ENCODE measurements around the gene PMAIP1. TPM values are rescaled to one million over a fixed set of nuclear protein-coding genes. Genes with fewer than 3 reads are reported as not detected.
A peak's percentile ranks its signal among the peaks of the same experiment; 100 is the strongest.

The PMAIP1 gene
- total RNA-seq, 1 experiment from 2014 or later, result 28.0 TPM

DNA sequence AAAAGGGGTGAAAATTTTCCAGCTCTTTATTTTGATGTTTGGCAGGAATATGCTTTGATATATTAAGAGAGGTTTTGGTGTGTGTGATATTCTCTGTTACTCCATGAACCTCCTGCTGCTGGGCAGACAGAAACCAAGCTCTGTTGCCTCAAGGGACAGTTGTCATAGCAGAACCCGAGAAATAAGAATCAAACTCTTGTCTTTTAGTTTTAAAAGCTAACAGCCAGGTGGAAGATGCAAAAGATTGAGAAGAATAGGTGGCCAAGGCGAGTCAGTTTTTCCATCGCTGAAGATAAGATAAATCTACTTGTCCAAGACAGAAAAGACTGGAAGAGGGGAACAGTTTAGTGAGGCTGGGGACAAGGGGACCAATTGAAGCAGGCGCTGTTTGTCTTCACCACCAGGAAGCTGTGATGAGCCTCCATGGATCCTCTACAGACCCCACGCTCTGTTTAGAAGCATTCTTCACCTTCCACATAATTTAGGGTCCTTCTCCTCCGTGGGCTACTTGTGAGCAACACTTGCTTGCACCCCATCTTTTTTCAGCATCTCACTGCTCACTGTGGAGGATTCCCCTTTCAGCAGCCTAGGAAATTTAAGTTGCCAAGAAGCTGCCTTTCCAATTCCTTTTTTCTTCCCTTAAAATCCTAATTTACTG lies 23.9 kb downstream of the PMAIP1 start:
- H3K27ac Mint-ChIP-seq (ENCODE audit: low read depth, unreplicated experiment), result peak overlapping the region; percentile 4
- H3K27me3 Mint-ChIP-seq (ENCODE audit: insufficient read depth, unreplicated experiment), result no peaks in the 10 kb centered on the region
- no peak overlapping the region for H3K4me3 Mint-ChIP-seq (ENCODE audit: unreplicated experiment)
- ChIA-PET POLR2A (interaction anchor here (0.7 to 1.4 kb wide), 5 partner anchors 8 to 30 kb away, joined by 3 to 5 read pairs (median 3); no protein-coding TSS in a partner anchor), CTCF (interaction anchor here (0.6 kb wide), 2 partner anchors 84 to 1054 kb away, joined by 3 read pairs; no protein-coding TSS in a partner anchor)
- H3K9me3 Mint-ChIP-seq (ENCODE audit: unreplicated experiment), result no peaks in the 10 kb centered on the region
- intact Hi-C loops (cut with micrococcal nuclease), result no loop called here
- TF ChIP-seq, protein P1, sequence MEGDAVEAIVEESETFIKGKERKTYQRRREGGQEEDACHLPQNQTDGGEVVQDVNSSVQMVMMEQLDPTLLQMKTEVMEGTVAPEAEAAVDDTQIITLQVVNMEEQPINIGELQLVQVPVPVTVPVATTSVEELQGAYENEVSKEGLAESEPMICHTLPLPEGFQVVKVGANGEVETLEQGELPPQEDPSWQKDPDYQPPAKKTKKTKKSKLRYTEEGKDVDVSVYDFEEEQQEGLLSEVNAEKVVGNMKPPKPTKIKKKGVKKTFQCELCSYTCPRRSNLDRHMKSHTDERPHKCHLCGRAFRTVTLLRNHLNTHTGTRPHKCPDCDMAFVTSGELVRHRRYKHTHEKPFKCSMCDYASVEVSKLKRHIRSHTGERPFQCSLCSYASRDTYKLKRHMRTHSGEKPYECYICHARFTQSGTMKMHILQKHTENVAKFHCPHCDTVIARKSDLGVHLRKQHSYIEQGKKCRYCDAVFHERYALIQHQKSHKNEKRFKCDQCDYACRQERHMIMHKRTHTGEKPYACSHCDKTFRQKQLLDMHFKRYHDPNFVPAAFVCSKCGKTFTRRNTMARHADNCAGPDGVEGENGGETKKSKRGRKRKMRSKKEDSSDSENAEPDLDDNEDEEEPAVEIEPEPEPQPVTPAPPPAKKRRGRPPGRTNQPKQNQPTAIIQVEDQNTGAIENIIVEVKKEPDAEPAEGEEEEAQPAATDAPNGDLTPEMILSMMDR (IDR thresholded peaks at IDR 0.05; ENCODE audit: unreplicated experiment), result no peak
- no peaks in the 10 kb centered on the region for H3K36me3 Mint-ChIP-seq (ENCODE audit: insufficient read depth, unreplicated experiment)
- peaks cover 20% of the 10 kb centered on the region for H3K4me1 Mint-ChIP-seq (ENCODE audit: insufficient read depth, unreplicated experiment)
- no peak for DNase-seq (ENCODE audit: unreplicated experiment)
- no TSS peak for BruUV-seq (replicated peaks)

GRCh38 chr18:59926131-59926530 lies 26.3 kb downstream of the PMAIP1 start:
- TF ChIP-seq, protein P1 (IDR thresholded peaks at IDR 0.05; ENCODE audit: unreplicated experiment), result no peak

GRCh38 chr18:59927246-59927825 lies 27.5 kb downstream of the PMAIP1 start:
- TF ChIP-seq, protein P1 (IDR thresholded peaks at IDR 0.05; ENCODE audit: unreplicated experiment), result no peak
- BruUV-seq (replicated peaks), result no TSS peak
- no peaks in the 10 kb centered on the region for H3K27me3 Mint-ChIP-seq (ENCODE audit: insufficient read depth, unreplicated experiment)
- H3K4me3 Mint-ChIP-seq (ENCODE audit: unreplicated experiment), result no peak overlapping the region
- H3K27ac Mint-ChIP-seq (ENCODE audit: low read depth, unreplicated experiment), result no peak overlapping the region
- peaks cover 19% of the 10 kb centered on the region for H3K4me1 Mint-ChIP-seq (ENCODE audit: insufficient read depth, unreplicated experiment)
- ChIA-PET CTCF (interaction anchor here (0.6 to 2.1 kb wide), 3 partner anchors 8 to 26 kb away, joined by 4 to 5 read pairs (median 4); no protein-coding TSS in a partner anchor), POLR2A (interaction anchor here (1.0 to 3.6 kb wide), 7 partner anchors 9 to 34 kb away, joined by 3 to 32 read pairs (median 3); partner anchors contain the start of gene PMAIP1)
- intact Hi-C loops (cut with micrococcal nuclease), result no loop called here
- no peaks in the 10 kb centered on the region for H3K36me3 Mint-ChIP-seq (ENCODE audit: insufficient read depth, unreplicated experiment)
- no peaks in the 10 kb centered on the region for H3K9me3 Mint-ChIP-seq (ENCODE audit: unreplicated experiment)
- DNase-seq (ENCODE audit: unreplicated experiment), result peak; percentile 76

More at GRCh38 chr18:59926131-59926530, 26.3 kb downstream of the PMAIP1 start:
- BruUV-seq (replicated peaks), result no TSS peak
- ChIA-PET CTCF (interaction anchor here (0.5 to 0.6 kb wide), 2 partner anchors 36 to 158 kb away, joined by 3 to 4 read pairs; no protein-coding TSS in a partner anchor), POLR2A (interaction anchor here (0.7 to 3.6 kb wide), 2 partner anchors 25 to 1025 kb away, joined by 7 to 32 read pairs; partner anchors contain the start of gene PMAIP1)
- Mint-ChIP-seq H3K27ac (ENCODE audit: low read depth, unreplicated experiment) (no peak overlapping the region), H3K27me3 (ENCODE audit: insufficient read depth, unreplicated experiment) (no peaks in the 10 kb centered on the region), H3K4me1 (ENCODE audit: insufficient read depth, unreplicated experiment) (peaks cover 19% of the 10 kb centered on the region), H3K4me3 (ENCODE audit: unreplicated experiment) (no peak overlapping the region), H3K36me3 (ENCODE audit: insufficient read depth, unreplicated experiment) (no peaks in the 10 kb centered on the region), H3K9me3 (ENCODE audit: unreplicated experiment) (no peaks in the 10 kb centered on the region)
- intact Hi-C loops (cut with micrococcal nuclease), result no loop called here
- DNase-seq (ENCODE audit: unreplicated experiment), result no peak

- ChIA-PET CTCF (interaction anchor here (2.1 kb wide), 1 partner anchor 21 kb away, joined by 5 read pairs; no protein-coding TSS in a partner anchor), POLR2A (interaction anchor here (0.7 to 3.6 kb wide), 4 partner anchors 21 to 33 kb away, joined by 3 to 32 read pairs (median 4); partner anchors contain the start of gene PMAIP1)
- H3K9me3 Mint-ChIP-seq (ENCODE audit: unreplicated experiment), result no peaks in the 10 kb centered on the region
- BruUV-seq (replicated peaks), result no TSS peak
- intact Hi-C loops (cut with micrococcal nuclease), result no loop called here
- H3K36me3 Mint-ChIP-seq (ENCODE audit: insufficient read depth, unreplicated experiment), result no peaks in the 10 kb centered on the region
- H3K27me3 Mint-ChIP-seq (ENCODE audit: insufficient read depth, unreplicated experiment), result no peaks in the 10 kb centered on the region
- peaks cover 18% of the 10 kb centered on the region for H3K4me1 Mint-ChIP-seq (ENCODE audit: insufficient read depth, unreplicated experiment)
- H3K4me3 Mint-ChIP-seq (ENCODE audit: unreplicated experiment), result no peak overlapping the region
- DNase-seq (ENCODE audit: unreplicated experiment), result no peak
- H3K27ac Mint-ChIP-seq (ENCODE audit: low read depth, unreplicated experiment), result no peak overlapping the region
- TF ChIP-seq, protein P1 (IDR thresholded peaks at IDR 0.05; ENCODE audit: unreplicated experiment), result no peak
Measured at GRCh38 chr18:59928201-59928600, 28.4 kb downstream of the PMAIP1 start.

Measured in MCF 10A (cell line).